IgD-negative memory B cell (primary cell): ENCODE measurements around the gene ACTN4. TPM values are rescaled to one million over a fixed set of nuclear protein-coding genes. Genes with fewer than 3 reads are reported as not detected.
"Not testable (repeated sequence)": the region's sequence is repeated elsewhere in the genome, so short reads cannot be mapped to it uniquely, and the experiment has no call there.

Experiments
- H3K27ac Mint-ChIP-seq, 3 donors: one replicate each; pipeline ENCODE4 v1.8.0; 2020 to 2022; ENCODE audit warnings: mild to moderate bottlenecking in 3 of 3, mixed read lengths in 3 of 3, moderate library complexity in 1 of 3
- H3K27me3 Mint-ChIP-seq: one replicate; pipeline ENCODE4 v1.8.0; 2021; ENCODE audit warnings: mixed read lengths
- H3K36me3 Mint-ChIP-seq: one replicate; pipeline ENCODE4 v1.8.0; 2020; ENCODE audit warnings: mild to moderate bottlenecking, mixed read lengths
- H3K4me1 Mint-ChIP-seq, 3 donors: one replicate each; pipeline ENCODE4 v1.8.0; 2020 to 2022; ENCODE audit warnings: mixed read lengths in 3 of 3, mild to moderate bottlenecking in 1 of 3
- H3K4me3 Mint-ChIP-seq, 4 donors: one replicate each; pipeline ENCODE4 v1.8.0; 2020 to 2022; ENCODE audit warnings: mild to moderate bottlenecking in 4 of 4, mixed read lengths in 4 of 4, moderate library complexity in 3 of 4
- H3K9me3 Mint-ChIP-seq, 3 donors: one replicate each; pipeline ENCODE4 v1.8.0; 2020 to 2021; ENCODE audit warnings: mixed read lengths in 3 of 3, mild to moderate bottlenecking in 1 of 3
- polyA plus RNA-seq: library from polyadenylated mRNA; unstranded; fragments of 300-500 nt; fragmentation: Illumina TruSeq; gene quantifications from one replicate; pipeline ENCODE4 v1.2.3, GENCODE V29; 2021

The ACTN4 gene
- polyA plus RNA-seq, 1 donor from 2014 or later = 21.8 TPM

- peaks cover 6% of the 10 kb centered on the region for H3K36me3 Mint-ChIP-seq
- H3K27me3 Mint-ChIP-seq = no peaks in the 10 kb centered on the region
- peak overlapping the region in 1 of 4 donors; percentile 56 for H3K4me3 Mint-ChIP-seq
- no peak overlapping the region for H3K27ac Mint-ChIP-seq
- no peaks in the 10 kb centered on the region for H3K9me3 Mint-ChIP-seq
- peaks cover 1 to 8% (median 3%) of the 10 kb centered on the region in 3 donors for H3K4me1 Mint-ChIP-seq
Measured at GRCh38 chr19:38629568-38629967, 17.9 kb upstream of the ACTN4 start.

GRCh38 chr19:38631301-38631700, 16.1 kb upstream of the ACTN4 start:
- H3K9me3 Mint-ChIP-seq, H3K36me3 Mint-ChIP-seq, H3K4me3 Mint-ChIP-seq, H3K27me3 Mint-ChIP-seq: not testable (repeated sequence)
- peaks cover 6 to 11% (median 7%) of the 10 kb centered on the region in 3 donors for H3K4me1 Mint-ChIP-seq
- peak overlapping the region in 1 of 3 donors; percentile 21 for H3K27ac Mint-ChIP-seq

- not testable (repeated sequence) for H3K36me3 Mint-ChIP-seq, H3K4me3 Mint-ChIP-seq, H3K9me3 Mint-ChIP-seq, H3K27ac Mint-ChIP-seq, H3K27me3 Mint-ChIP-seq
- H3K4me1 Mint-ChIP-seq = peaks cover 11 to 15% (median 13%) of the 10 kb centered on the region in 3 donors
Measured at GRCh38 chr19:38631811-38632475, 15.5 kb upstream of the ACTN4 start.

- H3K4me3 Mint-ChIP-seq = no peak overlapping the region
- peak overlapping the region in 1 of 3 donors; percentile 23 for H3K27ac Mint-ChIP-seq
- no peaks in the 10 kb centered on the region for H3K9me3 Mint-ChIP-seq
- H3K4me1 Mint-ChIP-seq = peaks cover 14 to 20% (median 15%) of the 10 kb centered on the region in 3 donors
- no peaks in the 10 kb centered on the region for H3K27me3 Mint-ChIP-seq
- peaks cover 8% of the 10 kb centered on the region for H3K36me3 Mint-ChIP-seq
Measured at GRCh38 chr19:38632476-38633213, 14.8 kb upstream of the ACTN4 start.

GRCh38 chr19:38634757-38635482, 12.5 kb upstream of the ACTN4 start:
- H3K36me3 Mint-ChIP-seq = peaks cover 8% of the 10 kb centered on the region
- H3K27ac Mint-ChIP-seq = peak overlapping the region in 2 of 3 donors; percentile 9 to 86
- H3K4me1 Mint-ChIP-seq = peaks cover 12 to 20% (median 15%) of the 10 kb centered on the region in 3 donors
- no peaks in the 10 kb centered on the region for H3K27me3 Mint-ChIP-seq
- H3K9me3 Mint-ChIP-seq = no peaks in the 10 kb centered on the region
- peak overlapping the region in 3 of 4 donors; percentile 6 to 71 (median 12) for H3K4me3 Mint-ChIP-seq

- Mint-ChIP-seq H3K27me3 (no peaks in the 10 kb centered on the region), H3K4me1 (peaks cover 12 to 20% (median 15%) of the 10 kb centered on the region in 3 donors), H3K27ac (peak overlapping the region in 1 of 3 donors; percentile 27), H3K36me3 (peaks cover 8% of the 10 kb centered on the region), H3K9me3 (no peaks in the 10 kb centered on the region), H3K4me3 (no peak overlapping the region)
Measured at GRCh38 chr19:38635483-38636399, 11.7 kb upstream of the ACTN4 start.

- Mint-ChIP-seq H3K27me3 (no peaks in the 10 kb centered on the region), H3K27ac (no peak overlapping the region), H3K4me1 (peaks cover 16 to 23% (median 18%) of the 10 kb centered on the region in 3 donors), H3K9me3 (no peaks in the 10 kb centered on the region), H3K36me3 (peaks cover 7% of the 10 kb centered on the region), H3K4me3 (no peak overlapping the region)
Measured at GRCh38 chr19:38638461-38638860, 9.0 kb upstream of the ACTN4 start.

- no peak overlapping the region for H3K27ac Mint-ChIP-seq
- H3K9me3 Mint-ChIP-seq = no peaks in the 10 kb centered on the region
- H3K36me3 Mint-ChIP-seq = peaks cover 4% of the 10 kb centered on the region
- H3K27me3 Mint-ChIP-seq = no peaks in the 10 kb centered on the region
- H3K4me3 Mint-ChIP-seq = peak overlapping the region in 2 of 4 donors; percentile 23 to 52
- peaks cover 13 to 20% (median 15%) of the 10 kb centered on the region in 3 donors for H3K4me1 Mint-ChIP-seq
Measured at GRCh38 chr19:38639679-38640078, 7.8 kb upstream of the ACTN4 start.

- Mint-ChIP-seq H3K4me3 (no peak overlapping the region), H3K9me3 (no peaks in the 10 kb centered on the region), H3K27ac (no peak overlapping the region), H3K27me3 (no peaks in the 10 kb centered on the region), H3K4me1 (peaks cover 10 to 18% (median 12%) of the 10 kb centered on the region in 3 donors), H3K36me3 (peaks cover 2% of the 10 kb centered on the region)
Measured at GRCh38 chr19:38640368-38640767, 7.1 kb upstream of the ACTN4 start.

- Mint-ChIP-seq H3K36me3 (peaks cover 2% of the 10 kb centered on the region), H3K4me1 (peaks cover 5 to 8% (median 8%) of the 10 kb centered on the region in 3 donors), H3K4me3 (peak overlapping the region in 1 of 4 donors; percentile 20), H3K27me3 (no peaks in the 10 kb centered on the region), H3K27ac (no peak overlapping the region), H3K9me3 (no peaks in the 10 kb centered on the region)
Measured at GRCh38 chr19:38642176-38642575, 5.3 kb upstream of the ACTN4 start.

GRCh38 chr19:38644719-38645118, 2.7 kb upstream of the ACTN4 start:
- Mint-ChIP-seq H3K27me3 (no peaks in the 10 kb centered on the region), H3K36me3 (peaks cover 2% of the 10 kb centered on the region), H3K4me1 (peaks cover 13 to 20% (median 18%) of the 10 kb centered on the region in 3 donors), H3K4me3 (no peak overlapping the region), H3K9me3 (no peaks in the 10 kb centered on the region), H3K27ac (peak overlapping the region in 2 of 3 donors; percentile 6 to 74)

GRCh38 chr19:38647966-38648768, 718 bp downstream of the ACTN4 start:
- H3K4me3 Mint-ChIP-seq = peak overlapping the region; percentile 73 to 97 (median 90)
- H3K9me3 Mint-ChIP-seq = no peaks in the 10 kb centered on the region
- H3K36me3 Mint-ChIP-seq = no peaks in the 10 kb centered on the region
- no peaks in the 10 kb centered on the region for H3K27me3 Mint-ChIP-seq
- H3K4me1 Mint-ChIP-seq = peaks cover 27 to 35% (median 30%) of the 10 kb centered on the region in 3 donors
- peak overlapping the region; percentile 39 to 93 (median 52) for H3K27ac Mint-ChIP-seq

- H3K36me3 Mint-ChIP-seq = no peaks in the 10 kb centered on the region
- peak overlapping the region in 2 of 3 donors; percentile 52 to 93 for H3K27ac Mint-ChIP-seq
- peaks cover 31 to 42% (median 35%) of the 10 kb centered on the region in 3 donors for H3K4me1 Mint-ChIP-seq
- no peaks in the 10 kb centered on the region for H3K9me3 Mint-ChIP-seq
- peak overlapping the region; percentile 73 to 97 (median 90) for H3K4me3 Mint-ChIP-seq
- no peaks in the 10 kb centered on the region for H3K27me3 Mint-ChIP-seq
Measured at GRCh38 chr19:38648769-38649304, 1.4 kb downstream of the ACTN4 start.
